ENCODE data around the gene SCN8A. TPM values are rescaled to one million over a fixed set of nuclear protein-coding genes. Genes with fewer than 3 reads are reported as not detected.
"Not testable (repeated sequence)": the region's sequence is repeated elsewhere in the genome, so short reads cannot be mapped to it uniquely, and the experiment has no call there.

The SCN8A gene
- total and polyA plus RNA-seq, 4 donors = 0.06 to 0.77 (median 0.26) TPM

DNA sequence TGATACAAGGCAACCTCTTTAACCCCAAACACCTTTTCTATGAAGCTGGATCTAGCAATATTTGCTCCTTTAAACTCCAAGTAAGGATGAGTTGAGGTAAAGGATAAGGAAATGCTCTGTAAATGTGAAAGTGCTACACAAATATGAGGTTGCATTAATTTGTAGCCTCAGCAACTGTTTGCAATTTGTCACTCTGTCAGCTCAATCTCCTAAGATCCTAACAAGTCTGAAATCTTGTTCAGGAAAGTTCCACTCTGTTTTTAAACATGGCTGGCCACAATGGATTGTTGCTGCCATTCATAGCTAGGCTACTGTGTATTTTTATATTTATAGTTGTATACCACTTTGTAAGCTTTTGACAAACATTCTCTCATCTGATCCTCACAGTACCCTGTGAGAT, 51.3 kb downstream of the SCN8A start:
- H3K9ac ChIP-seq (ENCODE audit: insufficient read depth in 1 of 2, low read length in 2 of 2) = no peak overlapping the region
- no peaks in the 10 kb centered on the region for H3K36me3 ChIP-seq (ENCODE audit: control insufficient read depth in 4 of 4, insufficient read depth in 4 of 4, low read length in 4 of 4)
- DNase-seq (no peak), ATAC-seq (ENCODE audit: insufficient read depth, low FRiP score) (no peak)
- H3K4me3 ChIP-seq = no peak overlapping the region
- H3K9me3 ChIP-seq (ENCODE audit: control insufficient read depth in 4 of 4, insufficient read depth in 3 of 4, low read length in 3 of 4) = peaks cover 0 to 8% (median 3%) of the 10 kb centered on the region in 4 donors
- no peaks in the 10 kb centered on the region for H3K27me3 ChIP-seq (ENCODE audit: control insufficient read depth in 3 of 3, insufficient read depth in 3 of 3, low read length in 2 of 3)
- H3K27ac ChIP-seq (ENCODE audit: low read depth in 1 of 2, low read length in 1 of 2) = no peak overlapping the region
- TF ChIP-seq CTCF (IDR thresholded peaks at IDR 0.05; ENCODE audit: control extremely low read depth, extremely low read depth) = no peak
- no peaks in the 10 kb centered on the region for H3K4me1 ChIP-seq (ENCODE audit: control insufficient read depth in 5 of 5, insufficient read depth in 5 of 5, low read length in 5 of 5)

- DNase-seq (no peak), ATAC-seq (ENCODE audit: insufficient read depth, low FRiP score) (no peak)
- Histone ChIP-seq H3K27ac (ENCODE audit: low read depth in 1 of 2, low read length in 1 of 2) (no peak overlapping the region), H3K27me3 (ENCODE audit: control insufficient read depth in 3 of 3, insufficient read depth in 3 of 3, low read length in 2 of 3) (no peaks in the 10 kb centered on the region), H3K9me3 (ENCODE audit: control insufficient read depth in 4 of 4, insufficient read depth in 3 of 4, low read length in 3 of 4) (peaks cover 0 to under 1% (median 0%) of the 10 kb centered on the region in 4 donors), H3K9ac (ENCODE audit: insufficient read depth in 1 of 2, low read length in 2 of 2) (no peak overlapping the region), H3K4me3 (no peak overlapping the region), H3K4me1 (ENCODE audit: control insufficient read depth in 5 of 5, insufficient read depth in 5 of 5, low read length in 5 of 5) (no peaks in the 10 kb centered on the region), H3K36me3 (ENCODE audit: control insufficient read depth in 4 of 4, insufficient read depth in 4 of 4, low read length in 4 of 4) (no peaks in the 10 kb centered on the region)
- TF ChIP-seq CTCF (IDR thresholded peaks at IDR 0.05; ENCODE audit: control extremely low read depth, extremely low read depth) = no peak
- WGBS, 2 donors = 89 to 90% methylated on average over 1 of the region's 1 CpG
Measured at GRCh38 chr12:51643951-51644350, 52.9 kb downstream of the SCN8A start.

- not testable (repeated sequence) for H3K9ac ChIP-seq (ENCODE audit: insufficient read depth in 1 of 2, low read length in 2 of 2); H3K9me3 ChIP-seq (ENCODE audit: control insufficient read depth in 4 of 4, insufficient read depth in 3 of 4, low read length in 3 of 4); ATAC-seq (ENCODE audit: insufficient read depth, low FRiP score); H3K36me3 ChIP-seq (ENCODE audit: control insufficient read depth in 4 of 4, insufficient read depth in 4 of 4, low read length in 4 of 4); H3K4me3 ChIP-seq; H3K27ac ChIP-seq (ENCODE audit: low read depth in 1 of 2, low read length in 1 of 2); H3K4me1 ChIP-seq (ENCODE audit: control insufficient read depth in 5 of 5, insufficient read depth in 5 of 5, low read length in 5 of 5); H3K27me3 ChIP-seq (ENCODE audit: control insufficient read depth in 3 of 3, insufficient read depth in 3 of 3, low read length in 2 of 3); DNase-seq
- whole genome bisulfite sequencing, 2 donors = 94% methylated on average over 6 to 23 of the region's 23 CpGs
Measured at GRCh38 chr12:51644691-51645090, 53.7 kb downstream of the SCN8A start.

- no peak for ATAC-seq (ENCODE audit: insufficient read depth, low FRiP score)
- Histone ChIP-seq H3K27me3 (ENCODE audit: control insufficient read depth in 3 of 3, insufficient read depth in 3 of 3, low read length in 2 of 3) (no peaks in the 10 kb centered on the region), H3K9me3 (ENCODE audit: control insufficient read depth in 4 of 4, insufficient read depth in 3 of 4, low read length in 3 of 4) (peaks cover 0 to 7% (median 0%) of the 10 kb centered on the region in 4 donors), H3K4me3 (no peak overlapping the region), H3K4me1 (ENCODE audit: control insufficient read depth in 5 of 5, insufficient read depth in 5 of 5, low read length in 5 of 5) (no peaks in the 10 kb centered on the region), H3K36me3 (ENCODE audit: control insufficient read depth in 4 of 4, insufficient read depth in 4 of 4, low read length in 4 of 4) (no peaks in the 10 kb centered on the region), H3K9ac (ENCODE audit: insufficient read depth in 1 of 2, low read length in 2 of 2) (no peak overlapping the region), H3K27ac (ENCODE audit: low read depth in 1 of 2, low read length in 1 of 2) (no peak overlapping the region)
- TF ChIP-seq CTCF (IDR thresholded peaks at IDR 0.05; ENCODE audit: control extremely low read depth, extremely low read depth) = no peak
- 76 to 86% methylated on average over 2 of the region's 2 CpGs for WGBS, 2 donors
- DNase-seq = peak in 1 of 3 donors; percentile 14
Measured at GRCh38 chr12:51645961-51646360, 54.9 kb downstream of the SCN8A start.
